Liver (tissue), 9 donors: ENCODE data around the gene TMED10. TPM values are rescaled to one million over a fixed set of nuclear protein-coding genes. Genes with fewer than 3 reads are reported as not detected.

Experiments used
- DNase-seq: peaks from one replicate; pipeline ENCODE4 v3.0.0-alpha.2; 2017; ENCODE audit warnings: low spot score
- H3K27ac ChIP-seq, 2 donors: one replicate each; pipeline ENCODE4 v1.7.0; 2013; ENCODE audit warnings: inconsistent platforms in 2 of 2, low read length in 2 of 2, control low read depth in 1 of 2, low read depth in 1 of 2, mild to moderate bottlenecking in 1 of 2
- H3K27me3 ChIP-seq, 4 donors: one replicate each; pipeline versions ENCODE4 v1.6.1 to v1.7.0; 2013; ENCODE audit warnings: low read length in 3 of 4, inconsistent platforms in 1 of 4, mild to moderate bottlenecking in 1 of 4, moderate library complexity in 1 of 4; ENCODE audit not compliant: control insufficient read depth in 4 of 4, insufficient read depth in 4 of 4
- H3K36me3 ChIP-seq, 4 donors: one replicate each; pipeline versions ENCODE4 v1.6.1 to v1.7.0; 2013; ENCODE audit warnings: low read length in 3 of 4, mild to moderate bottlenecking in 3 of 4, low read depth in 1 of 4, moderate library complexity in 1 of 4; ENCODE audit not compliant: control insufficient read depth in 4 of 4, insufficient read depth in 3 of 4
- H3K4me1 ChIP-seq, 4 donors: one replicate each; pipeline versions ENCODE4 v1.6.1 to v1.7.0; 2013; ENCODE audit warnings: low read length in 3 of 4, mild to moderate bottlenecking in 3 of 4, moderate library complexity in 1 of 4; ENCODE audit not compliant: control insufficient read depth in 4 of 4, insufficient read depth in 4 of 4
- H3K4me3 ChIP-seq, 3 donors: one replicate each; pipeline versions ENCODE4 v1.6.1 to v1.7.0; 2013; ENCODE audit warnings: low read length in 3 of 3, control low read depth in 1 of 3, low read depth in 1 of 3, mild to moderate bottlenecking in 1 of 3
- H3K9ac ChIP-seq, 2 donors: one replicate each; pipeline ENCODE4 v1.7.0; 2013; ENCODE audit warnings: low read length in 2 of 2, mild to moderate bottlenecking in 2 of 2, moderate library complexity in 2 of 2, control low read depth in 1 of 2, low read depth in 1 of 2
- H3K9me3 ChIP-seq, 4 donors: one replicate each; pipeline versions ENCODE4 v1.6.1 to v1.7.0; 2013; ENCODE audit warnings: low read length in 3 of 4; ENCODE audit not compliant: control insufficient read depth in 4 of 4
- CTCF ChIP-seq: fragments of 150-350 bp; IDR thresholded peaks from 2 replicates; pipeline ENCODE4 v1.5.1; 2017; ENCODE audit warnings: improper control_type of control experiment, low read depth, low read length; ENCODE audit not compliant: missing input control
- EGR1 ChIP-seq, 2 donors: IDR thresholded peaks; 2 replicates each; pipeline ENCODE4 v1.6.1; 2016 to 2018; ENCODE audit warnings: antibody characterized with exemption in 2 of 2, low read depth in 2 of 2
- FOXA1 ChIP-seq: IDR thresholded peaks from 2 replicates; pipeline ENCODE4 v1.6.1; 2016; ENCODE audit warnings: antibody characterized with exemption
- FOXA2 ChIP-seq: IDR thresholded peaks from 2 replicates; pipeline ENCODE4 v1.6.1; 2016; ENCODE audit warnings: antibody characterized with exemption
- GABPA ChIP-seq, 2 donors: IDR thresholded peaks in 1 of 2; conservative IDR thresholded peaks in 1 of 2; 2 replicates each; pipeline ENCODE4 v1.6.1; 2016; ENCODE audit warnings: antibody characterized with exemption in 2 of 2, mild to moderate bottlenecking in 1 of 2, moderate library complexity in 1 of 2
- HNF4A ChIP-seq, 2 donors: conservative IDR thresholded peaks; 2 replicates each; pipeline ENCODE4 v1.6.1; 2016; ENCODE audit warnings: antibody characterized with exemption in 2 of 2, mild to moderate bottlenecking in 2 of 2
- HNF4G ChIP-seq: IDR thresholded peaks from 2 replicates; pipeline ENCODE4 v1.6.1; 2016; ENCODE audit warnings: antibody characterized with exemption
- JUND ChIP-seq, 2 donors: IDR thresholded peaks; 2 replicates each; pipeline ENCODE4 v1.6.1; 2016; ENCODE audit warnings: antibody characterized with exemption in 2 of 2
- RAD21 ChIP-seq, 2 donors: IDR thresholded peaks; 2 replicates each; pipeline ENCODE4 v1.6.1; 2016; ENCODE audit warnings: antibody characterized with exemption in 2 of 2, mild to moderate bottlenecking in 2 of 2
- REST ChIP-seq: IDR thresholded peaks from 2 replicates; pipeline ENCODE4 v1.6.1; 2016; ENCODE audit warnings: antibody characterized with exemption, mild to moderate bottlenecking
- RXRA ChIP-seq, 2 donors: IDR thresholded peaks; 2 replicates each; pipeline ENCODE4 v1.6.1; 2017 to 2018; ENCODE audit warnings: antibody characterized with exemption in 2 of 2, mild to moderate bottlenecking in 1 of 2
- SP1 ChIP-seq: IDR thresholded peaks from 2 replicates; pipeline ENCODE4 v1.6.1; 2018; ENCODE audit warnings: antibody characterized with exemption, mild to moderate bottlenecking
- TAF1 ChIP-seq: conservative IDR thresholded peaks from 2 replicates; pipeline ENCODE4 v1.6.1; 2016; ENCODE audit warnings: antibody characterized with exemption, mild to moderate bottlenecking
- YY1 ChIP-seq: IDR thresholded peaks from 2 replicates; pipeline ENCODE4 v1.6.1; 2016; ENCODE audit warnings: antibody characterized with exemption, mild to moderate bottlenecking
- WGBS: extraction: QIAGEN DNeasy Blood & Tissue Kit; methylation state at CpG from one replicate; pipeline ENCODE4 v1.1.7; 2013; 5-methylcytosine and 5-hydroxymethylcytosine counted together
- polyA plus RNA-seq, 2 donors: library from polyadenylated mRNA; stranded (reverse) in 1 of 2; unstranded in 1 of 2; fragments of 200-250 nt in 1 of 2; fragments of >200 nt in 1 of 2; fragmentation: Nextera tagmentation in 1 of 2; extraction: Ambion mirVana in 1 of 2; gene quantifications; one replicate each; pipeline versions ENCODE4 v1.2.1 to v1.2.3, GENCODE V29; 2013 to 2015
- total RNA-seq, 2 donors: library from RNA; depleted of rRNA; stranded (reverse); fragments of >200 nt; gene quantifications; one replicate each; pipeline ENCODE4 v1.2.3, GENCODE V29; 2014
- TF ChIP-seq, protein P1 (sequence below): IDR thresholded peaks from 2 replicates; pipeline ENCODE4 v1.6.1; 2016; ENCODE audit warnings: antibody characterized with exemption
- donor health status: healthy.
- donor health status: healthy.
- donor health status: healthy.
- donor health status: healthy.
- donor health status: healthy.

Gene TMED10
- total and polyA plus RNA-seq, 4 donors = 167 to 349 (median 252) TPM

GRCh38 chr14:75156901-75157300, 19.5 kb downstream of the TMED10 start:
- no peak overlapping the region for H3K27ac ChIP-seq
- no peaks in the 10 kb centered on the region for H3K27me3 ChIP-seq
- no peak for TF ChIP-seq FOXA2
- no peak for TF ChIP-seq GABPA (IDR thresholded peaks at IDR 0.05 in 1 of 2, conservative IDR thresholded peaks at IDR 0.05 in 1 of 2)
- TF ChIP-seq SP1 = no peak
- TF ChIP-seq HNF4G = no peak
- no peak for TF ChIP-seq RXRA (IDR thresholded peaks at IDR 0.05)
- TF ChIP-seq TAF1 = no peak
- no peak for TF ChIP-seq REST
- H3K9ac ChIP-seq = no peak overlapping the region
- peaks cover 1 to 15% (median 12%) of the 10 kb centered on the region in 4 donors for H3K4me1 ChIP-seq
- WGBS = 93% methylated on average over 3 of the region's 3 CpGs
- no peak overlapping the region for H3K4me3 ChIP-seq
- H3K9me3 ChIP-seq = no peaks in the 10 kb centered on the region
- H3K36me3 ChIP-seq = peaks cover 0 to under 1% (median 0%) of the 10 kb centered on the region in 4 donors
- no peak for DNase-seq

DNA sequence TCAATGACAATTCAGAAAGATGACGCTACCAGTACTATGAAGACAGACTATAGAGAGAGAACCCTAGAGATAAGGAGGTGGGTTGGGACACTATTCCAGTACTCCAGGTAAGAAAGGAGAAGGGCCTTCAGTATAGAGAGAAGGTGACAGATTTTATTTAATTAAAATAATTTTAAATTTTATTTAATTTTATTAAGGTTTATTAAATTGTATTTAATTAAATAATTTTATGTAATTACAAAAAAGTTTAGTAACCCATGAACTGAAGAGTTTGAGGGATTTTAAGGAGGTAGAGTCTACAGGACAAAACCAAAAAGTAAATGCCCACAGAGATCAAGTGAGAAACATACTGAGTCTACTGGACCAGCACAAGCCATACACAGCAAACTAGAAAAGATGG, 20.3 kb downstream of the TMED10 start:
- no peaks in the 10 kb centered on the region for H3K9me3 ChIP-seq
- no peak overlapping the region for H3K4me3 ChIP-seq
- H3K4me1 ChIP-seq = peaks cover 2 to 15% (median 11%) of the 10 kb centered on the region in 4 donors
- no peak overlapping the region for H3K27ac ChIP-seq
- no peak overlapping the region for H3K9ac ChIP-seq
- no peak for TF ChIP-seq EGR1 (IDR thresholded peaks at IDR 0.05; ENCODE audit: low read depth in 2 of 2)
- TF ChIP-seq REST = no peak
- TF ChIP-seq CTCF = no peak
- no peak for TF ChIP-seq RXRA (IDR thresholded peaks at IDR 0.05)
- no peak for TF ChIP-seq RAD21 (IDR thresholded peaks at IDR 0.05)
- no peak for TF ChIP-seq FOXA2
- TF ChIP-seq HNF4A (conservative IDR thresholded peaks at IDR 0.05) = no peak
- TF ChIP-seq, protein P1, sequence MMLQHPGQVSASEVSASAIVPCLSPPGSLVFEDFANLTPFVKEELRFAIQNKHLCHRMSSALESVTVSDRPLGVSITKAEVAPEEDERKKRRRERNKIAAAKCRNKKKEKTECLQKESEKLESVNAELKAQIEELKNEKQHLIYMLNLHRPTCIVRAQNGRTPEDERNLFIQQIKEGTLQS = no peak
- no peak for TF ChIP-seq HNF4G
- TF ChIP-seq SP1 = no peak
- TF ChIP-seq YY1 = no peak
- TF ChIP-seq JUND (IDR thresholded peaks at IDR 0.05) = no peak
- no peak for TF ChIP-seq TAF1
- no peak for TF ChIP-seq FOXA1
- TF ChIP-seq GABPA (IDR thresholded peaks at IDR 0.05 in 1 of 2, conservative IDR thresholded peaks at IDR 0.05 in 1 of 2) = no peak
- H3K36me3 ChIP-seq = peaks cover 0 to 5% (median 4%) of the 10 kb centered on the region in 4 donors
- H3K27me3 ChIP-seq = no peaks in the 10 kb centered on the region
- 97% methylated on average over 1 of the region's 1 CpG for WGBS
- DNase-seq = no peak
